NT2/D1 (cell line): Measurements from ENCODE around the gene KIF21A.

ENCODE experiments used
- DNase-seq: peaks from one replicate; pipeline ENCODE4 v3.0.0-alpha.2; 2011; ENCODE audit warnings: low read depth, low spot score
- H3K27me3 ChIP-seq: 2 replicates; pipeline ENCODE4 v1.6.0; 2011; ENCODE audit warnings: mild to moderate bottlenecking; ENCODE audit not compliant: insufficient read length, insufficient read depth
- H3K36me3 ChIP-seq: 2 replicates; pipeline ENCODE4 v1.6.1; 2011; ENCODE audit warnings: mild to moderate bottlenecking, low read length, mixed read lengths; ENCODE audit not compliant: insufficient read depth, insufficient read length
- H3K4me1 ChIP-seq: 2 replicates; pipeline ENCODE4 v1.5.1; 2011; ENCODE audit not compliant: insufficient read depth, insufficient read length
- H3K4me3 ChIP-seq: 2 replicates; pipeline ENCODE4 v1.5.1; 2011; ENCODE audit warnings: low read depth; ENCODE audit not compliant: insufficient read length
- H3K9ac ChIP-seq: 2 replicates; pipeline ENCODE4 v1.6.0; 2011; ENCODE audit warnings: low read depth; ENCODE audit not compliant: insufficient read length
- H3K9me3 ChIP-seq: 2 replicates; pipeline ENCODE4 v1.5.1; 2011; ENCODE audit warnings: mild to moderate bottlenecking, low read length; ENCODE audit not compliant: insufficient read depth
- SUZ12 ChIP-seq: IDR thresholded peaks from 2 replicates; pipeline ENCODE4 v1.6.1; 2011; ENCODE audit not compliant: insufficient read length, insufficient read depth; ENCODE audit errors: extremely low read depth
- YY1 ChIP-seq: IDR thresholded peaks from 2 replicates; pipeline ENCODE4 v1.6.1; 2011; ENCODE audit not compliant: insufficient read length, insufficient read depth
- ZNF274 ChIP-seq: IDR thresholded peaks from 2 replicates; pipeline ENCODE4 v1.6.1; 2011; ENCODE audit warnings: mild to moderate bottlenecking, low read depth, low read length

The KIF21A gene

GRCh38 chr12:39272871-39273655 is 169.9 kb downstream of the KIF21A start:
- no peak overlapping the region for H3K4me3 ChIP-seq
- no peak overlapping the region for H3K9ac ChIP-seq
- TF ChIP-seq SUZ12 (no peak), ZNF274 (no peak), YY1 (no peak)
- peak; percentile 32 for DNase-seq
- H3K9me3 ChIP-seq: no peaks in the 10 kb centered on the region
- H3K4me1 ChIP-seq: no peaks in the 10 kb centered on the region
- H3K27me3 ChIP-seq: no peaks in the 10 kb centered on the region
- H3K36me3 ChIP-seq: no peaks in the 10 kb centered on the region

DNA sequence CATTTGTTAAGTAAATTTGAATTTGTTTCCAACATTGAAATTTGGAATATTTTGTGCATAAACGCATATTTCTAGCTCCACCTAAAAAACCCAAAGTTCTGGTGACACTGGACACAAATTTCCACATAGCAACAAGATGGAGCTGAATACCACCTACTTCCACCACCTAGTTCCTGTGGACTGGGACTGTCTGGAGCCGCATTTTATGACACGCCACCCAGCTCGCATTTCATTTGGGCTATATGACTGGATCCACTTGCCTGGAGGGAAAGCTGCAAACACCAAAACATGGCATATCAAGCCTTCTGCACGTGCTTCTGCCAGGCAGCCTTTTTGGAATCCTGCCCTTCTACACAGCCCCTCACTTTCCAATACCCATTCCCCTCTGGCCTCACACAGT is 173.4 kb downstream of the KIF21A start:
- H3K4me1 ChIP-seq: no peaks in the 10 kb centered on the region
- no peaks in the 10 kb centered on the region for H3K36me3 ChIP-seq
- DNase-seq: no peak
- no peak overlapping the region for H3K4me3 ChIP-seq
- H3K9ac ChIP-seq: no peak overlapping the region
- no peaks in the 10 kb centered on the region for H3K9me3 ChIP-seq
- no peaks in the 10 kb centered on the region for H3K27me3 ChIP-seq
- TF ChIP-seq SUZ12 (no peak), ZNF274 (no peak), YY1 (no peak)

- no peak overlapping the region for H3K9ac ChIP-seq
- H3K4me1 ChIP-seq: no peaks in the 10 kb centered on the region
- no peak overlapping the region for H3K4me3 ChIP-seq
- H3K36me3 ChIP-seq: no peaks in the 10 kb centered on the region
- no peak for DNase-seq
- no peaks in the 10 kb centered on the region for H3K27me3 ChIP-seq
- no peak for TF ChIP-seq ZNF274
- no peak for TF ChIP-seq SUZ12
- no peak for TF ChIP-seq YY1
- H3K9me3 ChIP-seq: no peaks in the 10 kb centered on the region
Observed at GRCh38 chr12:39267886-39268285, 175.0 kb downstream of the KIF21A start.

DNA sequence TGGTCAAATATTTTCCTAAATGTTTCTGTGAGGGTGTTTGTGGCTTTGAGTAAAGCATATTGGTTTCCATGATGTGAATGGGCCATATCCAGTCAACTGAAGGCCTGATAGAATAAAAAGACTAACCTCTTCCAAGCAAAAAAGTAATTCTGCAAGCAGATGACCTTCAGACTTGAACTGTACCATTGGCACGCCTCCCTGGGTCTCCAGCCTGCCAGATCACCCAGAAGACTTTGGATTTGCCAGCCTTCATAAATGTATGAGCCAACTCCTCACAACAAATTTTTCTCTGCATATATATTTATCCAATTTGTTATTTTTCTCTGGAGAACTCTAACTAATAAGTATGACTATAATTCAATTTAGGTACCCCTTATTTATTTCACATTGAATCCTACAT is 190.3 kb downstream of the KIF21A start:
- Histone ChIP-seq H3K4me1 (no peaks in the 10 kb centered on the region), H3K9ac (no peak overlapping the region), H3K27me3 (no peaks in the 10 kb centered on the region), H3K9me3 (no peaks in the 10 kb centered on the region), H3K4me3 (no peak overlapping the region), H3K36me3 (no peaks in the 10 kb centered on the region)
- no peak for TF ChIP-seq SUZ12
- no peak for TF ChIP-seq YY1
- TF ChIP-seq ZNF274: no peak
- no peak for DNase-seq
